Esophagus squamous epithelium (tissue), 5 donors: ENCODE results near the gene SCN4B. TPM values are rescaled to one million over a fixed set of nuclear protein-coding genes. Genes with fewer than 3 reads are reported as not detected.

Source experiments
- DNase-seq: peaks from one replicate; lab custom pipeline; 2025; lab: John Stamatoyannopoulos, UW
- H3K27ac ChIP-seq, 4 donors: fragments of 200-600 bp; sonication (generic); one replicate each; pipeline ENCODE4 v1.5.1; 2016 to 2019; ENCODE audit warnings: mild to moderate bottlenecking in 1 of 4
- H3K27me3 ChIP-seq, 4 donors: fragments of 200-600 bp; sonication (generic); 1 replicate in 3 of 4; 2 replicates in 1 of 4; pipeline versions ENCODE4 v1.5.1 to v1.6.0; 2017 to 2021; ENCODE audit warnings: antibody characterized with exemption in 1 of 4
- H3K36me3 ChIP-seq, 3 donors: fragments of 200-600 bp; sonication (generic); one replicate each; pipeline ENCODE4 v1.5.1; 2016 to 2019
- H3K4me1 ChIP-seq, 3 donors: fragments of 200-600 bp; sonication (generic); one replicate each; pipeline ENCODE4 v1.5.1; 2017 to 2019
- H3K4me3 ChIP-seq, 4 donors: fragments of 200-600 bp; sonication (generic); 1 replicate in 3 of 4; 2 replicates in 1 of 4; pipeline ENCODE4 v1.5.1; 2016 to 2019; ENCODE audit warnings: mild to moderate bottlenecking in 2 of 4, moderate library complexity in 1 of 4
- H3K9me3 ChIP-seq, 3 donors: fragments of 200-600 bp; sonication (generic); one replicate each; pipeline ENCODE4 v1.5.1; 2016 to 2019
- POLR2A ChIP-seq, 4 donors: fragments of 450-650 bp; IDR thresholded peaks; one replicate each; pipeline ENCODE4 v1.6.1; 2017; ENCODE audit warnings: antibody characterized with exemption in 4 of 4, mild to moderate bottlenecking in 4 of 4, moderate library complexity in 3 of 4
- WGBS, 2 donors: methylation state at CpG; one replicate each; pipeline ENCODE4 v1.1.5; 2018; 5-methylcytosine and 5-hydroxymethylcytosine counted together
- intact Hi-C: fragments of 100-400 bp; cut with DNase I; formaldehyde crosslinking; loops from one replicate; pipeline ENCODE4 v1.15.0; 2022
- total RNA-seq, 4 donors: library from RNA; depleted of rRNA; stranded (reverse); fragments of >200 nt; gene quantifications; one replicate each; pipeline ENCODE4 v1.1.0, GENCODE V29; 2016
- TF ChIP-seq, protein P1 (sequence below), 6 experiments: fragments of 450-650 bp in 4 of 6; fragments of 200-600 bp in 2 of 6; sonication (generic) in 2 of 6; IDR thresholded peaks; one replicate each; pipeline ENCODE4 v1.5.1; 2016 to 2019; ENCODE audit warnings: antibody characterized with exemption in 6 of 6, mild to moderate bottlenecking in 4 of 6, moderate library complexity in 4 of 6
- donor health status: DM: yes; HTN: yes; CAD: no.

SCN4B gene
- total RNA-seq, 4 donors from 2014 or later: 0.87 to 4.2 (median 1.3) TPM

DNA sequence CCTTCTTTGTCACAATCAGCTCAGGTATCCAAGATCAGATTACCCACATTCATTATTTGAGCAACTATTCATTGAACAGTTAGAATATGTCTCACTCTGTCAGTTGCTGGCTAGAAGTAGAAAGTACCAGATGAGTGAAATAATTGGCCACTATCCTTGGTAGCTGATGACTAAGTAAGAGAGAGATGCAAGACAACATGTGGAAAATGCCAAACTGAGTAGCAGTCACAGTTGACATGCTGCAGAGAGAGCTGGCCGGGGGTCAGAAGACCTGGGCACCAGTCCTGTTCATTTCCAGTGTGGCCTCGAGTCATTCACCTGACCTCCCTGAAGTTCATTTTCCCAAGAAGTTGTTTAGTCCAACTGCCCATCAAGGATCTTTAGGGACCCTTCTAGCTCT lies 43.4 kb downstream of the SCN4B start:
- Histone ChIP-seq H3K36me3 (peaks cover 0 to 89% (median 11%) of the 10 kb centered on the region in 3 donors), H3K4me3 (no peak overlapping the region), H3K4me1 (peaks cover 0 to 13% (median 5%) of the 10 kb centered on the region in 3 donors), H3K27me3 (no peaks in the 10 kb centered on the region), H3K9me3 (no peaks in the 10 kb centered on the region), H3K27ac (no peak overlapping the region)
- TF ChIP-seq, protein P1, sequence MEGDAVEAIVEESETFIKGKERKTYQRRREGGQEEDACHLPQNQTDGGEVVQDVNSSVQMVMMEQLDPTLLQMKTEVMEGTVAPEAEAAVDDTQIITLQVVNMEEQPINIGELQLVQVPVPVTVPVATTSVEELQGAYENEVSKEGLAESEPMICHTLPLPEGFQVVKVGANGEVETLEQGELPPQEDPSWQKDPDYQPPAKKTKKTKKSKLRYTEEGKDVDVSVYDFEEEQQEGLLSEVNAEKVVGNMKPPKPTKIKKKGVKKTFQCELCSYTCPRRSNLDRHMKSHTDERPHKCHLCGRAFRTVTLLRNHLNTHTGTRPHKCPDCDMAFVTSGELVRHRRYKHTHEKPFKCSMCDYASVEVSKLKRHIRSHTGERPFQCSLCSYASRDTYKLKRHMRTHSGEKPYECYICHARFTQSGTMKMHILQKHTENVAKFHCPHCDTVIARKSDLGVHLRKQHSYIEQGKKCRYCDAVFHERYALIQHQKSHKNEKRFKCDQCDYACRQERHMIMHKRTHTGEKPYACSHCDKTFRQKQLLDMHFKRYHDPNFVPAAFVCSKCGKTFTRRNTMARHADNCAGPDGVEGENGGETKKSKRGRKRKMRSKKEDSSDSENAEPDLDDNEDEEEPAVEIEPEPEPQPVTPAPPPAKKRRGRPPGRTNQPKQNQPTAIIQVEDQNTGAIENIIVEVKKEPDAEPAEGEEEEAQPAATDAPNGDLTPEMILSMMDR (IDR thresholded peaks at IDR 0.05): no peak
- no peak for TF ChIP-seq POLR2A (IDR thresholded peaks at IDR 0.05)
- DNase-seq: no peak
- 54 to 59% methylated on average over 2 of the region's 2 CpGs for WGBS, 2 donors
- intact Hi-C loops: no loop called here

DNA sequence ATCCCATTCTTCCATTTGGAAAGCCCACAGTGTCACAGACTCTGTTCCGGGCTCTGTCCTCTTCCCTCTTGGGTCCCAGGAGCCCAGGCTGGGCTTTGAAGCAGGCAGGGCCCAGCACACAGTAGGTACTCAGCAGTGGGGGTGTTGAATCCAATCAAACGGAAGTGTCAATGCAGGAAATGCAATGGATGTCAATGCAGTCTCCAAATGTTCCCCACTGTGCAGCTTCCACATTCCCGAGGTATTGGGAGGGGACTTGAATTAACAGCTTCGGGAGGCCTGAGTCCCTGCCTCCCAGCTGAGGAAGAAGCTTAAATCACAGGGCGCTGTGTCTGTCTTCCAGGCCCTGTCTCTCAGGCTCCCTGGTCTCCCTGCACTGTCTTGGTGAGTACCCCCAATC lies 44.1 kb downstream of the SCN4B start:
- peaks cover 0 to 90% (median 11%) of the 10 kb centered on the region in 3 donors for H3K36me3 ChIP-seq
- H3K27ac ChIP-seq: no peak overlapping the region
- H3K4me1 ChIP-seq: peaks cover 0 to 11% (median 5%) of the 10 kb centered on the region in 3 donors
- no peak overlapping the region for H3K4me3 ChIP-seq
- H3K9me3 ChIP-seq: no peaks in the 10 kb centered on the region
- no peaks in the 10 kb centered on the region for H3K27me3 ChIP-seq
- DNase-seq: no peak
- intact Hi-C loops: no loop called here
- WGBS, 2 donors: 74 to 83% methylated on average over 2 to 4 of the region's 5 CpGs
- TF ChIP-seq, protein P1 (IDR thresholded peaks at IDR 0.05): no peak
- no peak for TF ChIP-seq POLR2A (IDR thresholded peaks at IDR 0.05)

- intact Hi-C loops: no loop called here
Observed at GRCh38 chr11:118106789-118107335, 45.8 kb downstream of the SCN4B start.

GRCh38 chr11:118105657-118106305 lies 46.8 kb downstream of the SCN4B start:
- TF ChIP-seq, protein P1 (IDR thresholded peaks at IDR 0.05): no peak
- TF ChIP-seq POLR2A (IDR thresholded peaks at IDR 0.05): no peak
- WGBS, 2 donors: 49 to 75% methylated on average over 4 of the region's 4 CpGs
- Histone ChIP-seq H3K4me1 (peaks cover 0 to 2% (median 2%) of the 10 kb centered on the region in 3 donors), H3K9me3 (no peaks in the 10 kb centered on the region), H3K27me3 (no peaks in the 10 kb centered on the region), H3K27ac (no peak overlapping the region), H3K36me3 (peaks cover 0 to 95% (median 11%) of the 10 kb centered on the region in 3 donors), H3K4me3 (no peak overlapping the region)
- intact Hi-C loops: no loop called here
- DNase-seq: no peak

More at GRCh38 chr11:118106789-118107335, 45.8 kb downstream of the SCN4B start:
- WGBS, 2 donors: 78 to 87% methylated on average over 2 of the region's 2 CpGs
- Histone ChIP-seq H3K27me3 (no peaks in the 10 kb centered on the region), H3K4me1 (peaks cover 0 to 11% (median 5%) of the 10 kb centered on the region in 3 donors), H3K9me3 (no peaks in the 10 kb centered on the region), H3K36me3 (peaks cover 0 to 89% (median 11%) of the 10 kb centered on the region in 3 donors), H3K4me3 (no peak overlapping the region), H3K27ac (no peak overlapping the region)
- no peak for DNase-seq
- TF ChIP-seq, protein P1 (IDR thresholded peaks at IDR 0.05): no peak
- no peak for TF ChIP-seq POLR2A (IDR thresholded peaks at IDR 0.05)

DNA sequence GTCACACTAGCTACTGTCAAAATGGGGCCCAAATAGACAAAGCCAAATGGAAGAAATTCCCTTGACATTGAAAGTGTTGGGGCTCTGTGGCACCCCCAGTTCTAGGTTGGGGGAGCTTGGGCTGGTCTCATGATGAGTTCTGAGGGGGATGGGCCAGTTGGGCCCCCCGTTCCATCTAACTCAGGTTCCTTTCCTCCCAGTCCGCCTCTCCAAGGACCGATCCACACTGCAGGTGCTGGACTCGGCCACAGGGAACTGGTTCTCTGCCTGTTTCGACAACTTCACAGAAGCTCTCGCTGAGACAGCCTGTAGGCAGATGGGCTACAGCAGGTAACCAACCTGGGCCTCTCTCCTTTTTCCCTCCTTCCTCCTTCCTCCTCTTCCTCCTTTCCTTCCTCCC lies 48.1 kb downstream of the SCN4B start:
- Histone ChIP-seq H3K36me3 (peaks cover 0 to 99% (median 11%) of the 10 kb centered on the region in 3 donors), H3K4me3 (no peak overlapping the region), H3K27ac (no peak overlapping the region), H3K4me1 (no peaks in the 10 kb centered on the region), H3K27me3 (no peaks in the 10 kb centered on the region), H3K9me3 (no peaks in the 10 kb centered on the region)
- intact Hi-C loops: no loop called here
- WGBS, 2 donors: 90 to 98% methylated on average over 6 of the region's 6 CpGs
- DNase-seq: no peak
- TF ChIP-seq POLR2A (IDR thresholded peaks at IDR 0.05): no peak
- TF ChIP-seq, protein P1 (IDR thresholded peaks at IDR 0.05): no peak
